Neural progenitor cell (in vitro differentiated cells): Measurements from ENCODE around the gene PCDH20. TPM values are rescaled to one million over a fixed set of nuclear protein-coding genes. Genes with fewer than 3 reads are reported as not detected.

Experiments
- DNase-seq: peaks from one replicate; pipeline ENCODE4 v3.0.0-alpha.2; 2016; ENCODE audit warnings: low spot score
- H2AFZ ChIP-seq: fragments of 200-600 bp; sonication (generic); replicated peaks from 2 replicates; pipeline ENCODE4 v1.6.1; 2016; ENCODE audit warnings: antibody characterized with exemption
- H3F3A ChIP-seq: fragments of 200-600 bp; sonication (generic); 2 replicates; pipeline ENCODE4 v1.6.1; 2016; ENCODE audit warnings: antibody characterized with exemption, low read depth
- H3K27ac ChIP-seq: fragments of 200-600 bp; sonication (generic); 2 replicates; pipeline ENCODE4 v1.5.1; 2016; ENCODE audit warnings: mild to moderate bottlenecking
- H3K27me3 ChIP-seq: fragments of 200-600 bp; sonication (generic); 2 replicates; pipeline ENCODE4 v1.6.1; 2016; ENCODE audit warnings: mild to moderate bottlenecking, moderate library complexity
- H3K36me3 ChIP-seq: fragments of 200-600 bp; sonication (generic); 2 replicates; pipeline ENCODE4 v1.5.1; 2016
- H3K4me1 ChIP-seq: fragments of 200-600 bp; sonication (generic); 2 replicates; pipeline ENCODE4 v1.6.1; 2016; ENCODE audit warnings: mixed run types
- H3K4me2 ChIP-seq: fragments of 200-600 bp; sonication (generic); 2 replicates; pipeline ENCODE4 v1.6.1; 2016
- H3K4me3 ChIP-seq: fragments of 200-600 bp; sonication (generic); 2 replicates; pipeline ENCODE4 v1.5.1; 2016
- H3K79me2 ChIP-seq: fragments of 200-600 bp; sonication (generic); 2 replicates; pipeline ENCODE4 v1.6.1; 2016; ENCODE audit warnings: low read depth
- H3K9ac ChIP-seq: fragments of 200-600 bp; sonication (generic); 2 replicates; pipeline ENCODE4 v1.6.1; 2016
- H3K9me3 ChIP-seq: fragments of 200-600 bp; sonication (generic); 2 replicates; pipeline ENCODE4 v1.5.1; 2016; ENCODE audit warnings: low read depth
- H4K20me1 ChIP-seq: fragments of 200-600 bp; sonication (generic); 2 replicates; pipeline ENCODE4 v1.6.1; 2016; ENCODE audit warnings: low read depth
- H3K27ac Mint-ChIP-seq: 3 replicates; pipeline ENCODE4 v1.8.0; 2021; ENCODE audit warnings: mixed read lengths
- H3K27me3 Mint-ChIP-seq: 2 replicates; pipeline ENCODE4 v1.8.0; 2022; ENCODE audit warnings: low read depth, mild to moderate bottlenecking, inconsistent platforms, moderate library complexity, mixed read lengths; ENCODE audit not compliant: insufficient read depth
- H3K36me3 Mint-ChIP-seq: 3 replicates; pipeline ENCODE4 v1.8.0; 2021; ENCODE audit warnings: mixed read lengths
- H3K4me1 Mint-ChIP-seq: 3 replicates; pipeline ENCODE4 v1.8.0; 2021; ENCODE audit warnings: mixed read lengths
- H3K4me3 Mint-ChIP-seq: 3 replicates; pipeline ENCODE4 v1.8.0; 2021; ENCODE audit warnings: mild to moderate bottlenecking, moderate library complexity, mixed read lengths
- H3K9me3 Mint-ChIP-seq: 3 replicates; pipeline ENCODE4 v1.8.0; 2020; ENCODE audit warnings: mixed read lengths
- CTCF ChIP-seq: fragments of 200-600 bp; sonication (generic); IDR thresholded peaks from 2 replicates; pipeline ENCODE4 v1.5.1; 2017; ENCODE audit warnings: antibody characterized with exemption, mild to moderate bottlenecking
- EZH2 ChIP-seq: fragments of 200-600 bp; sonication (generic); IDR thresholded peaks from 2 replicates; pipeline ENCODE4 v1.6.1; 2017; ENCODE audit warnings: antibody characterized with exemption, mild to moderate bottlenecking, moderate library complexity
- EZH2phosphoT487 ChIP-seq: fragments of 200-600 bp; sonication (generic); IDR thresholded peaks from 2 replicates; pipeline ENCODE4 v1.6.1; 2017; ENCODE audit warnings: antibody characterized with exemption
- total RNA-seq: library from RNA; depleted of rRNA; stranded (reverse); fragments of >200 nt; gene quantifications from 2 replicates; pipeline ENCODE4 v1.2.3, GENCODE V29; 2015; ENCODE audit warnings: low replicate concordance

Gene PCDH20
- total RNA-seq, 1 donor from 2014 or later = 0.17 TPM

GRCh38 chr13:61410669-61411297 lies 4.9 kb downstream of the PCDH20 start:
- no peak overlapping the region for H3K27ac Mint-ChIP-seq
- peak; percentile 16 for DNase-seq
- Histone ChIP-seq H3K4me1 (peaks cover 16% of the 10 kb centered on the region), H3K79me2 (no peaks in the 10 kb centered on the region), H3K27ac (no peak overlapping the region), H3K9me3 (no peaks in the 10 kb centered on the region), H3K36me3 (no peaks in the 10 kb centered on the region), H4K20me1 (peaks cover 2% of the 10 kb centered on the region), H2AFZ (no peak overlapping the region), H3F3A (peaks cover 5% of the 10 kb centered on the region), H3K27me3 (peaks cover 49% of the 10 kb centered on the region), H3K4me3 (no peak overlapping the region), H3K4me2 (no peak overlapping the region), H3K9ac (no peak overlapping the region)
- H3K27me3 Mint-ChIP-seq = peaks cover 19% of the 10 kb centered on the region
- H3K36me3 Mint-ChIP-seq = no peaks in the 10 kb centered on the region
- H3K9me3 Mint-ChIP-seq = no peaks in the 10 kb centered on the region
- H3K4me1 Mint-ChIP-seq = peaks cover 11% of the 10 kb centered on the region
- no peak for TF ChIP-seq EZH2
- peak; percentile 71 for TF ChIP-seq CTCF
- TF ChIP-seq EZH2phosphoT487 = no peak
- H3K4me3 Mint-ChIP-seq = no peak overlapping the region

- no peaks in the 10 kb centered on the region for H3K9me3 Mint-ChIP-seq
- Histone ChIP-seq H2AFZ (no peak overlapping the region), H3K27ac (no peak overlapping the region), H3K9ac (no peak overlapping the region), H3K4me2 (no peak overlapping the region), H3K4me1 (peaks cover 12% of the 10 kb centered on the region), H3F3A (peaks cover 5% of the 10 kb centered on the region), H3K9me3 (no peaks in the 10 kb centered on the region), H3K4me3 (no peak overlapping the region), H3K36me3 (no peaks in the 10 kb centered on the region), H3K79me2 (no peaks in the 10 kb centered on the region), H4K20me1 (peaks cover 2% of the 10 kb centered on the region), H3K27me3 (peaks cover 44% of the 10 kb centered on the region)
- DNase-seq = no peak
- H3K4me1 Mint-ChIP-seq = peaks cover 11% of the 10 kb centered on the region
- H3K27me3 Mint-ChIP-seq = peaks cover 16% of the 10 kb centered on the region
- no peak overlapping the region for H3K4me3 Mint-ChIP-seq
- TF ChIP-seq CTCF (no peak), EZH2 (no peak), EZH2phosphoT487 (no peak)
- H3K36me3 Mint-ChIP-seq = no peaks in the 10 kb centered on the region
- no peak overlapping the region for H3K27ac Mint-ChIP-seq
Measured at GRCh38 chr13:61410266-61410665, 5.4 kb downstream of the PCDH20 start.

GRCh38 chr13:61408571-61408970 lies 7.1 kb downstream of the PCDH20 start:
- Histone ChIP-seq H3K4me2 (no peak overlapping the region), H3K4me3 (no peak overlapping the region), H3K9me3 (no peaks in the 10 kb centered on the region), H3F3A (no peaks in the 10 kb centered on the region), H3K36me3 (no peaks in the 10 kb centered on the region), H4K20me1 (peaks cover 2% of the 10 kb centered on the region), H3K27ac (no peak overlapping the region), H3K79me2 (no peaks in the 10 kb centered on the region), H3K4me1 (peaks cover 2% of the 10 kb centered on the region), H2AFZ (no peak overlapping the region), H3K27me3 (peaks cover 28% of the 10 kb centered on the region), H3K9ac (no peak overlapping the region)
- Mint-ChIP-seq H3K4me1 (peaks cover 4% of the 10 kb centered on the region), H3K9me3 (no peaks in the 10 kb centered on the region), H3K4me3 (no peak overlapping the region), H3K27ac (no peak overlapping the region), H3K36me3 (no peaks in the 10 kb centered on the region), H3K27me3 (peaks cover 8% of the 10 kb centered on the region)
- DNase-seq = no peak
- TF ChIP-seq CTCF (no peak), EZH2 (no peak)
